ENCODE results near the gene KLF7. TPM values are rescaled to one million over a fixed set of nuclear protein-coding genes. Genes with fewer than 3 reads are reported as not detected.

Gene KLF7
- total RNA-seq, 6 experiments from 2014 or later: 3.3 to 14.2 (median 10.2) TPM

DNA sequence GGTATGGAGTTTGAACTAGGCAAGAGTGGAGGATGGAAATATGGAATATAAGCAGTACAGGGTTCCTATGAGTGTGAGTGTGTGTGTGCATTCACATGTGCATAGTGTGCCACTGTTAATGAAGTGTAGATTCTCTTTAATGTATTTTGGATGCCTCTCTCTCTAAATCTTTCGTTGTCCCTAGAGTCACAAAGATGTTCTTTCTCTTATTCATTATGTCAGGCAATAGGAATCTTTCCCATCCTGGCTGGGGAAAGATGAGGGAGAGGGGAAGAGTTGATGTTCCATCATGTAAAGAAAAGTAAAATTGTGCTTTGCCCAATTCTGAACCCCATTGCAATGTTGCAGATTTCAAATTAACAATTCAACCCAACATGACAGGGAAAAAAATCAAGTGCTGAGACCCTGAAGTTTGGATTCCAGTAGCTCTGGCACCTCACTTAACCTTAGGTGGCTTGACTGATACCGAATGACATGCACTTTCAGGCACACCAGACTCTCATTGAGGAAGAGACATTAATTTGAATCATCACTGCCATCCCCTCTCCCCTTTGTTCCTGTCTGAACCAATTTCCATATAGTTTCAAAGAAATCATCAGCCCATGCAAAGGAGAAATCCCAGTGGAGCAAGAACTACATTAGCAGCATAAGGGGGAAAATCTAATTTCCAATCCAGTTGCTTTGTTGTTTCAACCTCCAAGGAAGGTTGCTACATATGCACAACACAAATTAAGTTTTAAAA is 28.0 kb downstream of the KLF7 start:
- DNase-seq (no peak), ATAC-seq (no peak)
- Histone ChIP-seq H3K27me3 (no peaks in the 10 kb centered on the region), H3K9me3 (no peaks in the 10 kb centered on the region), H3K27ac (no peak overlapping the region), H3K36me3 (no peaks in the 10 kb centered on the region), H3K4me3 (no peak overlapping the region), H3K4me1 (peaks cover 0 to 11% (median 2%) of the 10 kb centered on the region in 4 donors)
- no peak for TF ChIP-seq POLR2A (IDR thresholded peaks at IDR 0.05)
- TF ChIP-seq, protein P1, sequence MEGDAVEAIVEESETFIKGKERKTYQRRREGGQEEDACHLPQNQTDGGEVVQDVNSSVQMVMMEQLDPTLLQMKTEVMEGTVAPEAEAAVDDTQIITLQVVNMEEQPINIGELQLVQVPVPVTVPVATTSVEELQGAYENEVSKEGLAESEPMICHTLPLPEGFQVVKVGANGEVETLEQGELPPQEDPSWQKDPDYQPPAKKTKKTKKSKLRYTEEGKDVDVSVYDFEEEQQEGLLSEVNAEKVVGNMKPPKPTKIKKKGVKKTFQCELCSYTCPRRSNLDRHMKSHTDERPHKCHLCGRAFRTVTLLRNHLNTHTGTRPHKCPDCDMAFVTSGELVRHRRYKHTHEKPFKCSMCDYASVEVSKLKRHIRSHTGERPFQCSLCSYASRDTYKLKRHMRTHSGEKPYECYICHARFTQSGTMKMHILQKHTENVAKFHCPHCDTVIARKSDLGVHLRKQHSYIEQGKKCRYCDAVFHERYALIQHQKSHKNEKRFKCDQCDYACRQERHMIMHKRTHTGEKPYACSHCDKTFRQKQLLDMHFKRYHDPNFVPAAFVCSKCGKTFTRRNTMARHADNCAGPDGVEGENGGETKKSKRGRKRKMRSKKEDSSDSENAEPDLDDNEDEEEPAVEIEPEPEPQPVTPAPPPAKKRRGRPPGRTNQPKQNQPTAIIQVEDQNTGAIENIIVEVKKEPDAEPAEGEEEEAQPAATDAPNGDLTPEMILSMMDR (IDR thresholded peaks at IDR 0.05): no peak
- intact Hi-C loops (cut with DNase I): no loop called here
- 72% methylated on average over 2 of the region's 2 CpGs for WGBS (ENCODE audit: insufficient coverage, low coverage, low lambda C conversion rate, missing lambda C conversion rate)

DNA sequence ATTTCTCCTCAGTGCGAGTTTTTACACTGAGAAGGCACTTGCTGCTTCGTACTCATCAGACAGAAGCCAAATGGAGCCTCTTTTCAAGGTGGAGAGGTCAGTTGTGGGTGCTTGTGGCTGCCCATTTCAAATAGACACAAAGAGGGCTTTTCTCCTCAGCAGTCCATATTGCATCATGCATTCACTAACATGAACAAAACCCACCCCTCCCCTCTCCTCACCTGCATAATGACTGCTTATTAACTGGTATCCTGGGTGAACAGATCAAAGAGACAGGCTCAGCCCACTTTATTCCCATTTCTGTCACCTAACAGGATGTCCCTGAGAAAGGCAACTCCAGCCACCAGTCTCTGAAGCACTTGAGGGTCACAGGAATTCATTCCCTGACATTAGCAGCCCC is 28.9 kb downstream of the KLF7 start:
- no peak for ATAC-seq

DNA sequence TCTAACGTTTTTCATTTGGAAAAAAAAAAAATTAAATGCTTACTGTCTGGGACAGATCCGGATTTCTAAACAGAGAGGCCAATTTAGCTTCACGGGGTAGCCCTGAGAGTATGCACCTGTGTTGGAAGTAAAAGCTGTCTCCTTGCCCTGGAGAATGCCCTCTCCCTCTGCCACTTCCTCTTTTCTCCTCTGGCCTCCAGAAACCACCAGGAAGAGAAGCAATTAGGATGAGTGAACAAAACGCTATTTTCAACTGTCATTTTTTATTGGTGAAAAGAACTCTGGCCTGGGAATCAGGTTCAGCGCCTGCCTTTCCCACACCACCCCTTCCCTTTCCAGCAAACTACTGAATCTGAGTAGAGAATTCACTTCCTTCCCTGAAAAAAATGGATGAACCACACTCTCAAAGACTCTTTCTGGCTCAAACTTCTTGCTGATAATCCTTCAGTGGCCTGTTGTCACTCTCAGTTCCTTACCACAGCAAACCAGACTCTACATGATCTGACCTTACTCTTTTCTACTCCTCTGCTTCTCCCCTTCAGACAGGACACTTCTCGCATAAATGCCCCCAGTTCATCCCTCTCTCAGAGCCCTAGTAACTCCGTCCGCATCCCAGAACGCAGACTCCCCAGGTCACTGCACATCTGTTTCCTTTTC is 29.8 kb downstream of the KLF7 start:
- intact Hi-C loops (cut with DNase I): no loop called here
- TF ChIP-seq, protein P1 (IDR thresholded peaks at IDR 0.05): no peak
- no peak for TF ChIP-seq POLR2A (IDR thresholded peaks at IDR 0.05)
- Histone ChIP-seq H3K36me3 (no peaks in the 10 kb centered on the region), H3K27me3 (no peaks in the 10 kb centered on the region), H3K9me3 (no peaks in the 10 kb centered on the region), H3K27ac (peak overlapping the region in 2 of 3 donors; percentile 26 to 32), H3K4me3 (no peak overlapping the region), H3K4me1 (peaks cover 0 to 6% (median 0%) of the 10 kb centered on the region in 4 donors)
- 50% methylated on average over 9 of the region's 9 CpGs for WGBS (ENCODE audit: insufficient coverage, low coverage, low lambda C conversion rate, missing lambda C conversion rate)
- DNase-seq (no peak), ATAC-seq (peak; percentile 10 to 26 (median 16))

More for the DNA sequence above, 28.9 kb downstream of the KLF7 start:
- TF ChIP-seq, protein P1 (IDR thresholded peaks at IDR 0.05): no peak
- no peak for TF ChIP-seq POLR2A (IDR thresholded peaks at IDR 0.05)
- DNase-seq: no peak
- Histone ChIP-seq H3K27me3 (no peaks in the 10 kb centered on the region), H3K4me1 (peaks cover 0 to 2% (median 0%) of the 10 kb centered on the region in 4 donors), H3K9me3 (no peaks in the 10 kb centered on the region), H3K36me3 (no peaks in the 10 kb centered on the region), H3K4me3 (no peak overlapping the region), H3K27ac (no peak overlapping the region)
- WGBS (ENCODE audit: insufficient coverage, low coverage, low lambda C conversion rate, missing lambda C conversion rate): 93% methylated on average over 2 of the region's 2 CpGs
- intact Hi-C loops (cut with DNase I): no loop called here

DNA sequence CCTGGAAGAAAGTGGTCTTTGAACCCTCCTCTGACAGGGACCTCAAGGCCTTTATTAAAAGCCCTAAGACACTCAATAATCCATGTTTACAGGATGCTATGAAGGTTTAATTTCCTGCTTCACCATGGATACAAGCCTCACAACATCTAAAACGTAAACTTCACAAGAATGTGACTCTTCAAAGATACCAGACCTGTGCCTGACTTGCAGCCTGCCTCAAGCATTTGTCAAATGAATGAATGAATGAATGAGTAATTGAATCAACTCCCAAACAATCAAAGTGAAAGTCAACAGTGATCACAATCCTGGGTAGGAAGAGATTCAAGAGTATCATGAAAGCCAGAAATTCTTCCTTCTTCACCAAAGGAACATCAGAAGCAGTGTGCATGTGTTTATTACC is 30.4 kb downstream of the KLF7 start:
- H3K4me3 ChIP-seq: no peak overlapping the region
- DNase-seq (no peak), ATAC-seq (peak in 3 of 4 donors; percentile 8 to 33 (median 13))
- 50% methylated on average over 1 of the region's 1 CpG for WGBS (ENCODE audit: insufficient coverage, low coverage, low lambda C conversion rate, missing lambda C conversion rate)
- H3K27ac ChIP-seq: peak overlapping the region in 1 of 3 donors; percentile 26
- intact Hi-C loops (cut with DNase I): no loop called here
- TF ChIP-seq, protein P1 (IDR thresholded peaks at IDR 0.05): no peak
- TF ChIP-seq POLR2A (IDR thresholded peaks at IDR 0.05): no peak
- no peaks in the 10 kb centered on the region for H3K36me3 ChIP-seq
- peaks cover 0 to 11% (median 0%) of the 10 kb centered on the region in 4 donors for H3K4me1 ChIP-seq
- H3K27me3 ChIP-seq: no peaks in the 10 kb centered on the region
- no peaks in the 10 kb centered on the region for H3K9me3 ChIP-seq

All from right lobe of liver (tissue), 6 donors.